ENCODE results near the gene EXOC3. TPM values are rescaled to one million over a fixed set of nuclear protein-coding genes. Genes with fewer than 3 reads are reported as not detected.

The EXOC3 gene
- total and polyA plus RNA-seq, 10 of the 15 experiments (the other 5 are each of a cell fraction or from before 2014, with no cell fraction given): 1.6 to 53.0 (median 27.9) TPM

DNA sequence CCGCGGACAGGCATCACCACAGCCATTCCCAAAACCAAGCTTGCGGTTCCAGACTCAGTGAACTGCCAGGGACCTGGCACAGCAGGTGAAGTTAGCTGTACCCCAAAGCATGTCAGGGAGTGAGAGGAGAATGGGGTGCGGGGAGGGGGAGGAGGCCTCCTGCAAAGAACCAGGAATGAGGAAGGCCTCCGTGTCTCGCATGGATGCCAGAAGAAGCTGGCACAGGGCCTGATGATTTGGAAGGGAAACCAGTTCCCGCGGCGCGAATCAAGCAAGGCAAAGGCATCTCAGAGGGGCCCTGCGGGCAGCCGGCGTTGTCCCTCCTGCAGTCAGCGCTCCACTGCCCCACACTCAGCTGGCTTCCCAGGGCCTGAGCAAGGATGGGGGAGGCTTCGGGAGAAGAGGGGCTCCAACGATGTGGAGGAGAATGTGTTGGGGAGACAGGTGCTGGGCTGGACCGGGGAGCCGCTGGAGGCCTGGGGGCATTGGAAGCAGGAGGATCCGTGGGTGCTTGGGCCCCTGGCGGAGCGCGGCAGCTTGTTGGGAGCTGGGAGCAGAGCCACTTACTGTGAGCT lies 66.7 kb downstream of the EXOC3 start:
- in situ Hi-C loops (cut with MboI) (no loop called here), intact Hi-C loops (cut with micrococcal nuclease; ENCODE audit: unreplicated experiment) (no loop called here)
- CTCF ChIA-PET: no interaction called here

More for the DNA sequence above, 66.7 kb downstream of the EXOC3 start:
- FAIRE-seq: no peak
- no peaks in the 10 kb centered on the region for H3K79me2 ChIP-seq (ENCODE audit: control insufficient read depth, insufficient read depth, low read length)
- no TSS peak for BruUV-seq (replicated peaks)
- RAD21 ChIA-PET (ENCODE audit: unreplicated experiment): no interaction called here
- POLR2A ChIA-PET: no interaction called here
- H2AFZ ChIP-seq (ENCODE audit: control insufficient read depth, low read depth, low read length): no peak overlapping the region
- DNase-seq (ENCODE audit: low read depth, low spot score): no peak
- no peak for ATAC-seq
- H3K36me3 ChIP-seq (ENCODE audit: control insufficient read depth in 2 of 2, insufficient read depth in 2 of 2, low read length in 1 of 2): no peaks in the 10 kb centered on the region
- no peak overlapping the region for H3K9ac ChIP-seq (ENCODE audit: control insufficient read depth, insufficient read depth, low read length)
- H3K4me3 ChIP-seq: no peak overlapping the region
- SMC1A ChIA-PET (ENCODE audit: uncharacterized antibody, unreplicated experiment): no interaction called here
- 80% methylated on average over 22 of the region's 22 CpGs for WGBS (ENCODE audit: insufficient coverage, insufficient replicate concordance, low lambda C conversion rate, missing lambda C conversion rate)
- no peaks in the 10 kb centered on the region for H4K20me1 ChIP-seq (ENCODE audit: control insufficient read depth, insufficient read depth)
- H3K4me1 ChIP-seq (ENCODE audit: control insufficient read depth, insufficient read depth, low read length): no peaks in the 10 kb centered on the region
- H3K27me3 ChIP-seq (replicated peaks in 1 of 2; ENCODE audit: control insufficient read depth in 2 of 2, insufficient read depth in 2 of 2, low read length in 1 of 2): no peaks in the 10 kb centered on the region
- H3K27ac ChIP-seq (ENCODE audit: control insufficient read depth, insufficient read depth): no peak overlapping the region
- H3K9me3 ChIP-seq (replicated peaks; ENCODE audit: control insufficient read depth, insufficient read depth, low read length): no peaks in the 10 kb centered on the region
- TF ChIP-seq STAT3 (IDR thresholded peaks at IDR 0.05; ENCODE audit: low read depth, low read length) (no peak), EP300 (IDR thresholded peaks at IDR 0.05; ENCODE audit: borderline replicate concordance in 1 of 2, control insufficient read depth in 1 of 2, low read depth in 2 of 2, low read length in 2 of 2) (no peak), SMARCA5 (IDR thresholded peaks at IDR 0.05) (no peak), CREM (IDR thresholded peaks at IDR 0.05; ENCODE audit: low read depth) (no peak), ATF7 (IDR thresholded peaks at IDR 0.05; ENCODE audit: low read depth) (no peak), RBBP5 (conservative IDR thresholded peaks at IDR 0.05) (no peak), POLR2AphosphoS5 (IDR thresholded peaks at IDR 0.05; ENCODE audit: low read length) (no peak)
- TF ChIP-seq, protein P1, sequence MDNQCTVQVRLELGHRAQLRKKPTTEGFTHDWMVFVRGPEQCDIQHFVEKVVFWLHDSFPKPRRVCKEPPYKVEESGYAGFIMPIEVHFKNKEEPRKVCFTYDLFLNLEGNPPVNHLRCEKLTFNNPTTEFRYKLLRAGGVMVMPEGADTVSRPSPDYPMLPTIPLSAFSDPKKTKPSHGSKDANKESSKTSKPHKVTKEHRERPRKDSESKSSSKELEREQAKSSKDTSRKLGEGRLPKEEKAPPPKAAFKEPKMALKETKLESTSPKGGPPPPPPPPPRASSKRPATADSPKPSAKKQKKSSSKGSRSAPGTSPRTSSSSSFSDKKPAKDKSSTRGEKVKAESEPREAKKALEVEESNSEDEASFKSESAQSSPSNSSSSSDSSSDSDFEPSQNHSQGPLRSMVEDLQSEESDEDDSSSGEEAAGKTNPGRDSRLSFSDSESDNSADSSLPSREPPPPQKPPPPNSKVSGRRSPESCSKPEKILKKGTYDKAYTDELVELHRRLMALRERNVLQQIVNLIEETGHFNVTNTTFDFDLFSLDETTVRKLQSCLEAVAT (IDR thresholded peaks at IDR 0.05): no peak
- TF ChIP-seq, protein P2, sequence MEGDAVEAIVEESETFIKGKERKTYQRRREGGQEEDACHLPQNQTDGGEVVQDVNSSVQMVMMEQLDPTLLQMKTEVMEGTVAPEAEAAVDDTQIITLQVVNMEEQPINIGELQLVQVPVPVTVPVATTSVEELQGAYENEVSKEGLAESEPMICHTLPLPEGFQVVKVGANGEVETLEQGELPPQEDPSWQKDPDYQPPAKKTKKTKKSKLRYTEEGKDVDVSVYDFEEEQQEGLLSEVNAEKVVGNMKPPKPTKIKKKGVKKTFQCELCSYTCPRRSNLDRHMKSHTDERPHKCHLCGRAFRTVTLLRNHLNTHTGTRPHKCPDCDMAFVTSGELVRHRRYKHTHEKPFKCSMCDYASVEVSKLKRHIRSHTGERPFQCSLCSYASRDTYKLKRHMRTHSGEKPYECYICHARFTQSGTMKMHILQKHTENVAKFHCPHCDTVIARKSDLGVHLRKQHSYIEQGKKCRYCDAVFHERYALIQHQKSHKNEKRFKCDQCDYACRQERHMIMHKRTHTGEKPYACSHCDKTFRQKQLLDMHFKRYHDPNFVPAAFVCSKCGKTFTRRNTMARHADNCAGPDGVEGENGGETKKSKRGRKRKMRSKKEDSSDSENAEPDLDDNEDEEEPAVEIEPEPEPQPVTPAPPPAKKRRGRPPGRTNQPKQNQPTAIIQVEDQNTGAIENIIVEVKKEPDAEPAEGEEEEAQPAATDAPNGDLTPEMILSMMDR (IDR thresholded peaks at IDR 0.05 in 2 of 3, conservative IDR thresholded peaks at IDR 0.05 in 1 of 3; ENCODE audit: control insufficient read depth in 2 of 3, extremely low read depth in 1 of 3, insufficient read depth in 1 of 3, low read depth in 3 of 3, low read length in 3 of 3): no peak
- no peak overlapping the region for H3K4me2 ChIP-seq (ENCODE audit: control insufficient read depth, insufficient read depth)
